Kidney capillary endothelial cell (primary cell): ENCODE data around the gene CRELD2.
A peak's percentile ranks its signal among the peaks of the same experiment; 100 is the strongest.
"Not testable (repeated sequence)": the region's sequence is repeated elsewhere in the genome, so short reads cannot be mapped to it uniquely, and the experiment has no call there.

Source experiments
- DNase-seq: peaks from one replicate; pipeline ENCODE4 v3.0.0-alpha.2; 2018; ENCODE audit warnings: low spot score

The CRELD2 gene

DNA sequence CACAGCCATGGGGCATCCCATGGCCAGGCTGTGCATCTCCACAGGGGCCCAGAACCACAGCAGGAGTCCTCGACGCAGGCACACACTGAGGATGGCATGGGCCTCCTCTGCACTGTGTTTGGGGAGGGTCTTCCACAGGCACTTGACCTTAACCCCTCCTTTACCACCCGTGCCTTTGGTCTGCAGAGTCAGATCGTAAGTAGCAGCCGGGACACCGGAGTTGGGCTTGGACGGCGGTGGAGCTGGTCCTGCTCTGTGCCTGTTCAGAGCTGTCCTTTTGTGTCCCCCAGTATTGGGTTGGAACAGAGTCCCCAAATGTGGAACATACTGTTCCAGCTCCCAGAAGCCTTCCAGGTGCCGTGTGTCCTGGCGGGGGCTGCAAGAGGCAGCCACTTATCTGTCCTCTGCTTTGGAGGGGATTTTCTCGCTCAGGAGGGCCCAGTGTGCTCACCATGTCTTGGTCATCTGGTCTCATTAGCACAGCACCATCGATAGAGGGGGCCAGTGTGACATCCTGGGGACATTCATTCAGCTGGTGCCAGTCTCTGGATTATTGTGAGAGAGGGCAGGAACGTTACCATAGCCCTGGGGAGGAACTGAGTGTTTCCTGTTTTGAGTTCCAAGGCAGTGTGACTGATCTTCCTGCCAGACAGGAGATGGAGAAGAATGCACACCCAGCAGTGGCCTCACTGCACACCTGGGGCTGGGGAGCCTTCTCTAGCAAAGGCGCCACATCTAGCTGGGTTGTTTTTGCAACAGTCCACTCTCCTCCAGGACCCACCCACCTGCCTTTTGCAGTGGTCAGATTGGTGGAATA is 12.4 kb downstream of the CRELD2 start:
- DNase-seq = peak; percentile 96

DNA sequence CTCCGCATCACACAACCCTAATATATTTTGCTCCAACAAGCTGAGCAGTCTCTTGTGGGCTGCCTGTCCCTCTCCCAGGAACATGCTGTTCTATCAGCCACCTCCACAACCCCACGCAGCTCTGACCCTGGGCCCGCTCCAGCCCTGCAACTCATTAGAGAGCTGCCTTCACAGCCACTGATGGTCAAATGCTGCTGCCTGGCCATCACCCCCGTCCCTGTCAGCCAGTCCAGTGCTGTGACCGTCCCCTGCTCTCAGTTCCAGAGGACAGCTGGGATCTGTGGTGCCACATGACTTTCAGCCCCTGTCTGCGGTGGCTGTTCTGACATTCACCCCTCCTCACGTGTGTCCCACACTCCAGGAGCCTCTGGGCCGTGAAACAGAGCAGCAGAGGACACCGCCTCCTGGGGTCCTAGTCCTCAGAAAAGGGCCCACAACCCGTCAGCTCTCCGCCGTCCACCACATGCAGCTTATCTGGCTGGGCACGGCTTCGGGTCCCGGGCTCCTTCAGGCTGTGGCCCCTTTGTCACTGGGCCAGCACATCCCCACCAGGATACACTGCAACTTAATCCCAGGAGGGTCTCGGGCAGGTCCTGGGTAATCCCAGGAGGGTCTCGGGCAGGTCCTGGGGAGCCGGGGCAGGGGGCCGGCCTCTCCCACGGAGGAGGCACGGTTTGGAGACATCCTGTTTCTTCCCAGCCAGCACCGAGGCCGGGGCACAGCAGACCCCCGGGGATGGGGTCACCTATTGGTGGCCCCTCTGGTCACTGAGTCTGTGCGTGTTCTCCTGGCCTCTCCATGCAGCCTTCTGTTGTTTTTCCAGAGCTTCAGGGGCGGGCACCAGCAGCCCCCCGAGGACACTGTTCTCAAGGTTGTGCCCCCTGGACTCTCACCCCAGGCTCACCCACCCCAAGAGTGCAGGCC is 15.1 kb downstream of the CRELD2 start:
- no peak for DNase-seq

DNA sequence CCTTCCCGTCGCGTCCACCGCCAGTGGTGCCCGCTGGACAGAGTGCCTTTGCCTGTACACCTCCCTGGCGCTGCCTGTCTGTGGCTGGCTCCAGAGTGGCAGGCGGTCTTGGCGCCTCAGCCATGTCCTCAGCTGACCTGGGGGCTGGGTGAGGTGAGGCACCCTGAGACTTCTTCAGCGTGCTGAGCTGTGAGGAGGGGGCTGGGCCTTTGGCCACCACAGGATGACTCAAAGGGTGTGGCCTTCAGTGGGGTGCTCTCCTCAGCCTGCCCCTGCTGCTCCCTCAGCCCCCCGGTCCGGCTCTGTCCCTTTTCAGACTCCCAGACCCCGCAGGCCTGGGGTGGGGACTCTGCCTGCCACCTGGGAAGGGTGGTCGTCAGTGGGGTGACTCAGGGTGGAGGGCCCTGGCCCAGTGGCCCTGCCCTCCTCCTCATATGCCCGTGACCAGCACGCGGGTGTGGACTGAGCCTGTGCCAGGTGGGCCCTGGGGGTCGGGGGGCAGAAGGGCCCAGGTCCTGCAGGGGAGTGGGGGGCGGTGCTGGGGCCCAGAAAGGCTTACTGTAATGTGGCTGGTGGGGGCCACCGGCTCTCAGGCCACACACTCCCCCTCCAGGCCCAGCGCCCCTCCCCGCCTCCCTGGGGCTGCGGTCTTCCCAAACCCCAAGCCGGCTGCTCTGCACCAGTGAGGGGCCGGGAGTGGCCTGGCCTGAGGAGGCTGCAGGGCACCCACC is 15.9 kb downstream of the CRELD2 start:
- DNase-seq = peak; percentile 45

DNA sequence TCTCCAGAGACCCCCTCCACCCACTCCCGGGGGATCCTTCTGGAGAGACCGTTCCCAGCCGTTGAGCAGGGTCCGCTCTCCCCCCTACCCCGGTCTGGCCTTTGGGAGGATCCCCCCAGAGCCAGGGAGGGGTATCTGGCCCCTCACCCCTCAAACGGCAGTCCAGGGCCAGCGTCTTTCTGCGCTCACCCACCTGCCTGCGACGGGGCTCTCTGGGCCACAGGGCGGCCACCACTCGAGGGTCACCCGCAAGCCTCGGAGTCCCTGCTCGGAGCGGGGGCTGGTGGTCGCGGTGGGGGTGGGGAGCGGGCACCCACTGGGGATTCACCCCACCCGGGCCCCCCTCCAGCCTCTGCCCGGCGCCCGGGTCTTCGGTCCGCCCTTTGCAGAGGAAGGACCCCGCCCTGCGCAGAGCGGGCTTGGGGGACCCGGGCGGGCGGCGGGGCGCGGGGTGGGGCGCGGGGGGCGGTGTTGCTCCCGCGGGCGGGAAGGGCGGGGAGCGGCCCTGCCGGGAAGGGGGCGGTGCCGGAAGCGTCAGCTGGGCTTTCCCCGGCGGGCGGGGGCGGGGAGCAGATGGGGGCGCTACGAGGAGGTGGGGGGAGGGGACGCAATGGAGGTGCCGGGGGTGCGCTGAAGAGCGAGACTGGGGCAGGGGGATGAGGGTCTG is 16.6 kb downstream of the CRELD2 start:
- peak; percentile 63 for DNase-seq

DNA sequence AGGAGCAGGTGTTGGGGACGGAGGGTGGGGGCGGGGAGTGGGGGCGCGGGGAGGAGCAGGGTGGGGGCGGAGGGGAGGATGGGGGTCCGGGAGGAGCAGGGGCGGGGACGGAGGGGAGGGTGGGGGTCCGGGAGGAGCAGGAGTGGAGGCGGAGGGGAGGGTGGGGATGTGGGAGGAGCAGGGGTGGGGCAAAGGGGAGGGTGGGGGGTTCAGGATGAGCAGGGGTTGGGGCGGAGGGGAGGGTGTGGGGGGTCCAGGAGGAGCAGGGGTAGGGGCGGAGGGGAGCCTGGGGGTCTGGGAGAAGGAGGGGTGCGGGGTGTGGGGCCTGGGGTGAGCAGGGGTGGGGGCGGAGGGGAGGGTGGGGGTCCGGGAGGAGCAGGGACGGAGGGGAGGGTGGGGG is 17.1 kb downstream of the CRELD2 start:
- no peak for DNase-seq

- peak; percentile 97 for DNase-seq
Observed at GRCh38 chr22:49936018-49936972, 17.9 kb downstream of the CRELD2 start.

- peak; percentile 67 for DNase-seq
Observed at GRCh38 chr22:49936973-49937757, 18.7 kb downstream of the CRELD2 start.

GRCh38 chr22:49937758-49938564 is 19.5 kb downstream of the CRELD2 start:
- peak; percentile 91 for DNase-seq

- no peak for DNase-seq
Observed at GRCh38 chr22:49938565-49939136, 20.2 kb downstream of the CRELD2 start.

DNA sequence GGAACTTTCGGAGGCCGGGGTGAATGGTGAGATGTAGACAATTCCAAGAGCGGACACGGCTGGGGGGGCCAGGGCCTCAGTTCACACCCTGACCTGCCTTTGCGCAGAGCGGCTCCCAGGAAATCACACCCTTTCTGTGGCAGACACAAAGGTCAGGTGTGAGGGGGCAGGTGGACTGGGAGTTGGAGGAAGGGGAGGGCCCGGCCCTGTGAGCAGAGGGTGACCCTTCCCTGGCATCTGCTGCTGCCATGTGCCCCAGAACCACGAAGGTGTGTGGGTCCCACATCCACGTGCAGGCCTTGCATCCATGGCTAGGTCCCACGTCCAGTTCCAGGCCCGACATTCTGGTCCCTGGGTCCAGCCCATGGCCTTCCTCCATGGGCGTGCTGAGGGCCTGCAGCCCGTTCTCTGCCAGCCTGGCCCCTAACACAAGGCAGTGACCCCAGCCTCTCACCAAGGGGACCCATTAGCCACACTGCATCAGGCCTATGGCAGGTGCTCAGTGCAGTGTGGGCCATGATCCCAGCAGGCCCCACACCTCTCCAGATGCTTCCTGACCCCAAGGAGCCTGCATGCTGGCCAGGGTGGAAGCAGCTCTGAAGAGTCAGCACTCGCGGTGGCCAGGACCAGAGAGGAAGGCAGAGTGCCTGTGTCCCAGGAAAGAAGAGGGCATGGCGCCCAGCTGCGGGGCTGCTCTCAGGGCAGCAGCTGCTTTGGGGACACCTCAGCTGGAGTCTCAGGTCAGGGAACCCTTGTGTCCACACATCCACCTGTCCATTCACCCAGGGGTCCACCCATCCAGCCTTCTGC is 23.3 kb downstream of the CRELD2 start:
- DNase-seq = no peak

GRCh38 chr22:49942565-49943404 is 24.4 kb downstream of the CRELD2 start:
- DNase-seq = no peak

GRCh38 chr22:49943405-49943765 is 25.0 kb downstream of the CRELD2 start:
- no peak for DNase-seq

GRCh38 chr22:49943771-49944398 is 25.5 kb downstream of the CRELD2 start:
- no peak for DNase-seq

DNA sequence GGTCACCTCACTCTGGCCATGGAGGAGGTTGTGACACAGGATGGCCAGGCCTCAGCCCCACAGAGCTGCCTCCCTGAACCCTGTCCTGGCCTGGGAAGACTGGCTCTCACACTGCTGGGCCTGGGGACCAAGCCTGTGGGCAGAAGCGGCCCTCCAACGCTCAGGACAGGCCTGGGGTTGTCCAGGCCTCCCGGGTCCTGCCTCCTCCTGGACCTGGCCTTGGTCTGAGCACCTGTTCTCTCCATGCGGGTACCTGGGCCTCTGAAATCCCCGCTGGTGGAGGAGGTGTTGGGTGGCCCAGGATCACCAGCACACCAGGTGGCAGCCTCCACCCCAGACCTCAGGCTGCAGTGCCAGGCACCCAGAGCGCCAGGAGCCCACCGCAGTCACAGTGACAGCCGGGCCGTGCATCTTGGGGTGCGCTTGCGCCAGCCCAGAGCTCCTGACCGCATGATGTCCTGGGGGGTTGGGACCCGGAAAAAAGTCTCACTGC is 26.0 kb downstream of the CRELD2 start:
- no peak for DNase-seq

DNA sequence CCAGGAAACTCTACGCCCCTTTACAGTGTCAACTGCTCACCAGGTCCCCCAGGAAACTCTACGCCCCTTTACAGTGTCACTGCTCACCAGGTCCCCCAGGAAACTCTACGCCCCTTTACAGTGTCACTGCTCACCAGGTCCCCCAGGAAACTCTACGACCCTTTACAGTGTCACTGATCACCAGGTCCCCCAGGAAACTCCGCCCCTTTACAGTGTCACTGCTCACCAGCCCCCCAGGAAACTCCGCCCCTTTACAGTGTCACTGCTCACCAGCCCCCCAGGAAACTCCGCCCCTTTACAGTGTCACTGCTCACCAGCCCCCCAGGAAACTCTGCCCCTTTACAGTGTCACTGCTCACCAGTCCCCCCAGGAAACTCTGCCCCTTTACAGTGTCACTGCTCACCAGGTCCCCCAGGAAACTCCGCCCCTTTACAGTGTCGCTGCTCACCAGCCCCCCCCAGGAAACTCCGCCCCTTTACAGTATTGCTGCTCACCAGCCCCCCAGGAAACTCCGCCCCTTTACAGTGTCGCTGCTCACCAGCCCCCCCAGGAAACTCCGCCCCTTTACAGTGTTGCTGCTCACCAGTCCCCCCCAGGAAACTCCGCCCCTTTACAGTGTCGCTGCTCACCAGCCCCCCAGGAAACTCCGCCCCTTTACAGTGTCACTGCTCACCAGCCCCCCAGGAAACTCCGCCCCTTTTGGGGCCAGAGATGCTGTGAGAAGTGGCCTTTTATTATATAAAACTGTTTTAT is 26.8 kb downstream of the CRELD2 start:
- not testable (repeated sequence) for DNase-seq
